BJ (cell line): Measurements from ENCODE around the gene GFI1. TPM values are rescaled to one million over a fixed set of nuclear protein-coding genes. Genes with fewer than 3 reads are reported as not detected.

Source experiments
- CTCF ChIA-PET: fragments of 350-600 bp; formaldehyde crosslinking; extraction: SDS; loops from one replicate; lab custom pipeline; 2021; ENCODE audit warnings: antibody characterized with exemption, inconsistent platforms; lab: Yijun Ruan, JAX
- POLR2A ChIA-PET: fragments of 300-600 bp; sonication (Branson Sonifier 250); formaldehyde crosslinking; extraction: SDS; loops from one replicate; lab custom pipeline; 2021; ENCODE audit warnings: antibody characterized with exemption; lab: Charles Lee
- DNase-seq: peaks from one replicate; pipeline ENCODE4 v3.0.0-alpha.2; 2011; ENCODE audit warnings: low read depth
- H3K27me3 ChIP-seq: 2 replicates; pipeline ENCODE4 v1.6.0; 2011; ENCODE audit warnings: low read length; ENCODE audit not compliant: control insufficient read depth, insufficient read depth
- H3K36me3 ChIP-seq: 2 replicates; pipeline ENCODE4 v1.5.1; 2011; ENCODE audit warnings: low read length; ENCODE audit not compliant: control insufficient read depth, insufficient read depth
- H3K4me3 ChIP-seq: 2 replicates; pipeline ENCODE4 v1.5.1; 2011; ENCODE audit warnings: low read depth, mild to moderate bottlenecking, control low read depth, low read length
- polyA plus RNA-seq: library from polyadenylated mRNA; depleted of rRNA; stranded (reverse); fragments of >200 nt; gene quantifications from 2 replicates; pipeline ENCODE4 v1.2.3, GENCODE V29; 2011
- TF ChIP-seq, protein P1 (sequence below): IDR thresholded peaks from 2 replicates; pipeline ENCODE4 v1.5.1; 2011; ENCODE audit warnings: low read depth, mild to moderate bottlenecking, control low read depth, inconsistent platforms, low read length, moderate library complexity; ENCODE audit not compliant: insufficient read depth

GFI1 gene
- polyA plus RNA-seq, 1 experiment: 0.07 TPM

DNA sequence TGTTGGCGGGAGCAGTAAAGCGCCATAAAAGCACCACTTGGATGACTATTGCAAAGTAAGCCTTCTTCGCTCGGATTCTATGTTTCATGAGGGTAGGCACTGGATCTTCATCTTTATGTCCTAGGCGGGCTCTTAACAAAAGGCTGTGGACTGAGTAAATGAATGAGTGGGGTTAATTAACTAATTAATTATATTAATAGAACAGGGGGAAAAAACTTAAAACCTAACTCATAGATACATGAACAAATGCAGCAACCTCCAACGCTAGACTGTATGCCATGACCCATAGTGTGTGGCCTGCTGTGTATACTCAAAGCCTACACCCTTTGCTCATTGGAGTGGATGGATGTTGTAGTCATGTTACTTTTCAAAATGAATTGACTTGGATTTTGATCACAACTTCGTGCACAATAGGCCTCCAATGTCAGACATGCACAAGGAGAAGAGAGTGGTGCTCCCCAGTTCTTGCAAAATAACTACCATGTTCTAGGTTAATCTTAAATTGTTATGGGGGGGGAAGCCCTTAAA is 417 bp upstream of the GFI1 start:
- ChIA-PET CTCF (interaction anchor here (1.5 kb wide), 1 partner anchor 13 kb away, joined by 4 read pairs; no protein-coding TSS in a partner anchor), POLR2A (no interaction called here)
- Histone ChIP-seq H3K4me3 (no peak overlapping the region), H3K36me3 (no peaks in the 10 kb centered on the region), H3K27me3 (peaks cover 58% of the 10 kb centered on the region)
- no peak for DNase-seq
- TF ChIP-seq, protein P1, sequence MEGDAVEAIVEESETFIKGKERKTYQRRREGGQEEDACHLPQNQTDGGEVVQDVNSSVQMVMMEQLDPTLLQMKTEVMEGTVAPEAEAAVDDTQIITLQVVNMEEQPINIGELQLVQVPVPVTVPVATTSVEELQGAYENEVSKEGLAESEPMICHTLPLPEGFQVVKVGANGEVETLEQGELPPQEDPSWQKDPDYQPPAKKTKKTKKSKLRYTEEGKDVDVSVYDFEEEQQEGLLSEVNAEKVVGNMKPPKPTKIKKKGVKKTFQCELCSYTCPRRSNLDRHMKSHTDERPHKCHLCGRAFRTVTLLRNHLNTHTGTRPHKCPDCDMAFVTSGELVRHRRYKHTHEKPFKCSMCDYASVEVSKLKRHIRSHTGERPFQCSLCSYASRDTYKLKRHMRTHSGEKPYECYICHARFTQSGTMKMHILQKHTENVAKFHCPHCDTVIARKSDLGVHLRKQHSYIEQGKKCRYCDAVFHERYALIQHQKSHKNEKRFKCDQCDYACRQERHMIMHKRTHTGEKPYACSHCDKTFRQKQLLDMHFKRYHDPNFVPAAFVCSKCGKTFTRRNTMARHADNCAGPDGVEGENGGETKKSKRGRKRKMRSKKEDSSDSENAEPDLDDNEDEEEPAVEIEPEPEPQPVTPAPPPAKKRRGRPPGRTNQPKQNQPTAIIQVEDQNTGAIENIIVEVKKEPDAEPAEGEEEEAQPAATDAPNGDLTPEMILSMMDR: no peak

DNA sequence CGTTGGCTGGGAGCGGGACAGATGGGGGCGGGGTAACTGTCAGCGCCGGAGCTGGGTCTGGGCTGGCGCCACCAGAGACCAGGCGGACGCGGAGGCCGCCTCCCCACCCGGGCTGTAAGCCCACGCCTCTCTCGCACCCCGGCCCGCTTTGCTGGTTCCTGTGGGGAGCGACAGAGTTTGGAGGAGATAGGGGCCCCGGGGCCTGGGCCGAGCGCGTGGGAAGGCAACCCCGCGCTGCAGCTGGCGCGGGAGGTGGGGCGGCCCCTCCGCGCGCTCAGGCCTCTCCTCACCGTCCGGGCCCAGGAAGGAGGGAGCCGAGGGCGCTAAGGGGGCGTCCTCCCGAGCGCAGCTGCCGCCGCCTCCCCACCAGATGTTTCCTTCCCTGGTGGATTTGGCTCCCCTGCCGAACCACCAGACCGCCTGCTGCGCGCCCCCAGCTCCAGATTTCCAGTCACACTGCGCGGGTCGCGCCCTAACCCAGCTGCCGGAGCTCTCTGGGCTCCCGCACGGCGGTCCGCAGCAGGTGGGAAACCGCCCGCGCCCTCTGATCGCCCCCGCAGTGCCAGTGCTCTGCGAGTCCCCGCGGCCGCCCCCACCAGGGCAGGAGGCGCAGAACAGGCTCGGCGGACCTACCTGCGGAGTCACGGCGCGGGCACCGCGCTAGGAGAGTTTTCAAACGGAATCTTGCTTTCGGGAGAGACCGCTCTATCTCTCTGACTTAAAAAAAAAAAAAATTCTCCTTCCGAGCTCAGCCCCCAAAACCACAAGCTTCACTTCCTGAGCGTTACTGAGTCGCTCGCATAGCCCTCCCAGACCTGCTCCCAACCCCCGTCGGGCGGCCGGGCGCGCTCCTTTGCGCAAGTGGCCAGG is 1.1 kb downstream of the GFI1 start:
- H3K36me3 ChIP-seq: no peaks in the 10 kb centered on the region
- H3K4me3 ChIP-seq: peak overlapping the region; percentile 21; the same call in 1 of the 2 replicates
- POLR2A ChIA-PET: no interaction called here
- CTCF ChIA-PET: interaction anchor here (0.6 to 1.9 kb wide), 4 partner anchors 8 to 68 kb away, joined by 3 to 5 read pairs (median 3); no protein-coding TSS in a partner anchor
- TF ChIP-seq, protein P1: peak; percentile 22; the same call in 1 of the 2 replicates
- H3K27me3 ChIP-seq: peaks cover 68% of the 10 kb centered on the region
- DNase-seq: no peak

DNA sequence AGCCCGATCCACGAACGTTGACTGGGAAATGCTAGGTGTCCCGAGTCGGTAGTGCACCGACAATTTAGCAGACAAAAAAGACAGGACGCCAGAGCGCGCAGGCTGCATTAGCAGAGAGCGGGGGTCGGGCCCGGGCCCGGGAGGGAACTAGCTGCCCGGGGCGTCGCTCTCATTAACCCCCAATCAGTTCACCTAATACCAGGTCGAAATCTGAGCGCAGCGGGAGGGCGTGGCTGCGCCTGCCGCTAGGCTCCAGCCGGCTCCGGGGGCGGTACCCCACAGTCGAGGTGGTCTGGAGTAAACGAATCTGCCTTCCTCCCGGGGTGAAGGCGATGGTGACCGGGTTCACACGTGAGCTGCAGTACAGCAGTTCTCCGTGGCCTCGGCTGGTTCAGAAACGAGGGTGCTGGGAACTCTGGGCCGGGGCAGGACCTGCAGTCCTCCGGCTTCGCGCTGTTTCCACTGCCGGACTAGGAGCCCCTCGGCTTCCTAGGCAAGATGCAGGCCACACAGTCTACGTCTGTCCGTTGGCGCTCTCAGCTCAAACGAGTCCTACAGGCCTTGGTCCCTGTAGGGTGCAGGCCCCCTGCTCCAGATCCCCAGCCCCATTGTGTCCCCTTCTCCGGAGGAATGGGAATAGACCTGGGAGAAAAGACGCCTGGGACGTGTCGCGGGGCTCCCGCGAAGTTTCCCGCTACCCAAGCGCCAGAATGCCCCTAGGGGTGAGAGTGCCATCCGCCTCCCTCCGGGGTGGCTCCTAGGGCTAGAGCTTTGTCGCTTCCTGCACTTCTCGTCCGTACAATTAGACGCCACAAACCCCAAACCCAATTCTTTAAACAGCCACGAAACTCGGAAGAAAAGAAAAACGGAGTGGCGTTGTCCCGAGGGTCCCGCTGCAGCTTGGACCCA is 2.0 kb downstream of the GFI1 start:
- ChIA-PET CTCF (interaction anchor here (0.6 to 1.9 kb wide), 4 partner anchors 13 to 1993 kb away, joined by 3 to 5 read pairs (median 3); no protein-coding TSS in a partner anchor), POLR2A (no interaction called here)
- peaks cover 77% of the 10 kb centered on the region for H3K27me3 ChIP-seq
- no peak overlapping the region for H3K4me3 ChIP-seq
- DNase-seq: no peak
- TF ChIP-seq, protein P1: no peak
- no peaks in the 10 kb centered on the region for H3K36me3 ChIP-seq

DNA sequence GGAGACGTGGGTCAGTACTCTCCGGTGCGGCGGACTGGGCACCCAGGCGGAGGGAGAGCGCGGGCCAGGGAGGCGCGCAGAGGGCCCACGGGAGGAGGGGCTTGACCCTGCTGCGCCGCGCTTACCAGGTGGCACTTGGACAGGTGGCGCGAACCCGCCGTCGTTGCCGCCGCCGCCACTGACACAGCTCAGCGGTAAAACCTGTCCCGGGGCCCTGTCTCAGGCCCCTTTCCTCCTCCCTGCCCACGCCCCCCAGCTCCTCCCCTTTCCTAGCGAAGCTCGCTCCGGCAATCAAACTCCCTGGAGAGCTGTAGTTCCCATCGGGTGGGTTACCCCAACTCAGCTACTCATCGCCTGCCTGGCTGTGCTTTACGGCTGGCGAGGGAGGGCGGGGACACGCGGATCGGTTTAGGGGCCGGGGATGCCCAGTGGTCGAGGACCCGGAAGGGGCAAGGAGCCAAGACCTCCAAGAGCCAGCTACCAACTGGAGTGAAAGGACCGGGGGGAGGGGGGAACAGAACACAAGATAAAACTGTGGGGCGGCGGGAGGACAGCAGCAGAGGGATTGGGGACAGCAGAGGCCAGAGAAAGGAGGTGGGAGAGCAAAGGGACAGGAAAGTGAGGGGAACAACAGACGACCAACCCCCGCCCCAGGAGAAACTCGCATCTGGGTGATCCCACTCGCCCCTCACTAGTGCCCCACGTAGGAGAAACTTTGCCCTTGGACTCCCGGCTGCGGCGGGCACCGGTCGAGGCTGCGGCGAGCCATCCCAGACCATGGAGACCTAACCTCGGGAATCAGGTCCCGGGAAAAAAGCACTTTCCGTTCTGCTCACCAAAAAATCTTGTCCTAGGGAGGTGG is 2.9 kb downstream of the GFI1 start:
- H3K36me3 ChIP-seq: no peaks in the 10 kb centered on the region
- H3K4me3 ChIP-seq: no peak overlapping the region
- ChIA-PET CTCF (interaction anchor here (0.6 to 1.9 kb wide), 3 partner anchors 12 to 1994 kb away, joined by 3 to 5 read pairs (median 4); no protein-coding TSS in a partner anchor), POLR2A (no interaction called here)
- TF ChIP-seq, protein P1: no peak
- peaks cover 72% of the 10 kb centered on the region for H3K27me3 ChIP-seq
- no peak for DNase-seq
